HEK293 (cell line): ENCODE data around the gene UNK.

ENCODE experiments used
- CTCF ChIA-PET: fragments of 350-600 bp; formaldehyde crosslinking; extraction: SDS; loops from one replicate; lab custom pipeline; 2021; ENCODE audit warnings: antibody characterized with exemption; lab: Yijun Ruan, JAX
- POLR2A ChIA-PET: fragments of 300-600 bp; formaldehyde crosslinking; extraction: SDS; loops from one replicate; lab custom pipeline; 2020; ENCODE audit warnings: antibody characterized with exemption, inconsistent platforms; lab: Yijun Ruan, JAX
- H3K27ac ChIP-seq: fragments of 200-500 bp; sonication (Bioruptor generic); 2 replicates; pipeline ENCODE4 v1.5.1; 2014; ENCODE audit warnings: low read depth, low read length, control low read depth, inconsistent platforms; ENCODE audit errors: extremely low read depth
- H3K36me3 ChIP-seq, 2 experiments: fragments of 200-500 bp in 1 of 2; sonication (Bioruptor generic) in 1 of 2; 1 replicate in 1 of 2; 2 replicates in 1 of 2; pipeline ENCODE4 v1.5.1; 2014 to 2017; ENCODE audit warnings: inconsistent platforms in 2 of 2, low read length in 2 of 2; ENCODE audit not compliant: control insufficient read depth in 2 of 2, insufficient read depth in 1 of 2
- H3K4me1 ChIP-seq: fragments of 200-500 bp; sonication (Bioruptor generic); 2 replicates; pipeline ENCODE4 v1.5.1; 2014; ENCODE audit warnings: mild to moderate bottlenecking, low read length, inconsistent platforms; ENCODE audit not compliant: control insufficient read depth, insufficient read depth
- H3K4me3 ChIP-seq: 2 replicates; pipeline ENCODE4 v1.5.1; 2011; ENCODE audit warnings: low read depth, mild to moderate bottlenecking, control low read depth, low read length, moderate library complexity
- H3K9me3 ChIP-seq: fragments of 200-500 bp; sonication (Bioruptor generic); 2 replicates; pipeline ENCODE4 v1.5.1; 2014; ENCODE audit warnings: low read depth, low read length, inconsistent platforms; ENCODE audit not compliant: control insufficient read depth, insufficient read depth
- GLI4 ChIP-seq: fragments of 450-650 bp; formaldehyde crosslinking; IDR thresholded peaks from 2 replicates; pipeline ENCODE4 v1.5.1; 2016; ENCODE audit warnings: missing biosample characterization, missing genetic modification characterization
- HOXC10 ChIP-seq: sonication (generic); formaldehyde crosslinking; IDR thresholded peaks from 2 replicates; pipeline ENCODE4 v1.8.1; 2023; ENCODE audit warnings: mild to moderate bottlenecking, missing genetic modification reagents
- PRDM1 ChIP-seq: fragments of 450-650 bp; formaldehyde crosslinking; IDR thresholded peaks from 2 replicates; pipeline ENCODE4; 2016; ENCODE audit warnings: missing biosample characterization, missing genetic modification characterization
- TRIM28 ChIP-seq: IDR thresholded peaks from 2 replicates; pipeline ENCODE4 v1.6.1; 2011; ENCODE audit warnings: low read length, control low read depth, borderline replicate concordance
- ZBTB21 ChIP-seq: fragments of 450-650 bp; formaldehyde crosslinking; IDR thresholded peaks from 2 replicates; pipeline ENCODE4 v1.5.1; 2017; ENCODE audit warnings: missing biosample characterization, missing genetic modification characterization
- ZNF114 ChIP-seq: fragments of 450-650 bp; formaldehyde crosslinking; IDR thresholded peaks from 2 replicates; pipeline ENCODE4 v1.5.0; 2017; ENCODE audit warnings: missing biosample characterization, missing genetic modification characterization
- ZNF121 ChIP-seq: fragments of 450-650 bp; formaldehyde crosslinking; IDR thresholded peaks from 2 replicates; pipeline ENCODE4 v1.5.1; 2016; ENCODE audit warnings: missing biosample characterization, missing genetic modification characterization
- ZNF16 ChIP-seq: fragments of 450-650 bp; formaldehyde crosslinking; IDR thresholded peaks from 2 replicates; pipeline ENCODE4 v1.5.1; 2016; ENCODE audit warnings: low read depth, missing biosample characterization, missing genetic modification characterization
- ZNF248 ChIP-seq: fragments of 450-650 bp; formaldehyde crosslinking; IDR thresholded peaks from 2 replicates; pipeline ENCODE4 v1.5.1; 2017; ENCODE audit warnings: missing biosample characterization, missing genetic modification characterization
- ZNF37A ChIP-seq: fragments of 450-650 bp; IDR thresholded peaks from 2 replicates; pipeline ENCODE4 v1.5.1; 2018; ENCODE audit warnings: missing biosample characterization, missing genetic modification characterization
- ZNF423 ChIP-seq: fragments of 450-650 bp; formaldehyde crosslinking; IDR thresholded peaks from 2 replicates; pipeline ENCODE4 v1.5.1; 2016; ENCODE audit warnings: missing biosample characterization, missing genetic modification characterization
- ZNF560 ChIP-seq: fragments of 450-650 bp; formaldehyde crosslinking; IDR thresholded peaks from 2 replicates; pipeline ENCODE4 v1.5.1; 2017; ENCODE audit warnings: missing biosample characterization, missing genetic modification characterization, borderline replicate concordance
- ZNF747 ChIP-seq: fragments of 450-650 bp; formaldehyde crosslinking; IDR thresholded peaks from 2 replicates; pipeline ENCODE4 v1.5.1; 2016; ENCODE audit warnings: missing biosample characterization, missing genetic modification characterization
- ZNF768 ChIP-seq: fragments of 450-650 bp; formaldehyde crosslinking; IDR thresholded peaks from 2 replicates; pipeline ENCODE4 v1.5.1; 2018; ENCODE audit warnings: missing biosample characterization, mild to moderate bottlenecking, missing genetic modification characterization
- ZNF776 ChIP-seq: fragments of 450-650 bp; formaldehyde crosslinking; IDR thresholded peaks from 2 replicates; pipeline ENCODE4 v1.5.0; 2017; ENCODE audit warnings: missing biosample characterization, missing genetic modification characterization, borderline replicate concordance
- ZNF837 ChIP-seq: fragments of 450-650 bp; formaldehyde crosslinking; IDR thresholded peaks from 2 replicates; pipeline ENCODE4 v1.5.1; 2016; ENCODE audit warnings: missing biosample characterization, missing genetic modification characterization
- TF ChIP-seq, protein P1 (sequence below): fragments of 450-650 bp; formaldehyde crosslinking; IDR thresholded peaks from 2 replicates; pipeline ENCODE4 v1.5.1; 2016; ENCODE audit warnings: missing biosample characterization, missing genetic modification characterization
- TF ChIP-seq, protein P2 (sequence below): fragments of 450-650 bp; formaldehyde crosslinking; IDR thresholded peaks from 2 replicates; pipeline ENCODE4 v1.5.1; 2017; ENCODE audit warnings: missing biosample characterization, missing genetic modification characterization
- TF ChIP-seq, protein P3 (sequence below): fragments of 450-650 bp; formaldehyde crosslinking; IDR thresholded peaks from 2 replicates; pipeline ENCODE4 v1.5.1; 2016; ENCODE audit warnings: missing biosample characterization, missing genetic modification characterization, borderline replicate concordance
- TF ChIP-seq, protein P4 (sequence below): fragments of 450-650 bp; formaldehyde crosslinking; IDR thresholded peaks from 2 replicates; pipeline ENCODE4 v1.5.1; 2016; ENCODE audit warnings: missing biosample characterization, missing genetic modification characterization

The UNK gene

DNA sequence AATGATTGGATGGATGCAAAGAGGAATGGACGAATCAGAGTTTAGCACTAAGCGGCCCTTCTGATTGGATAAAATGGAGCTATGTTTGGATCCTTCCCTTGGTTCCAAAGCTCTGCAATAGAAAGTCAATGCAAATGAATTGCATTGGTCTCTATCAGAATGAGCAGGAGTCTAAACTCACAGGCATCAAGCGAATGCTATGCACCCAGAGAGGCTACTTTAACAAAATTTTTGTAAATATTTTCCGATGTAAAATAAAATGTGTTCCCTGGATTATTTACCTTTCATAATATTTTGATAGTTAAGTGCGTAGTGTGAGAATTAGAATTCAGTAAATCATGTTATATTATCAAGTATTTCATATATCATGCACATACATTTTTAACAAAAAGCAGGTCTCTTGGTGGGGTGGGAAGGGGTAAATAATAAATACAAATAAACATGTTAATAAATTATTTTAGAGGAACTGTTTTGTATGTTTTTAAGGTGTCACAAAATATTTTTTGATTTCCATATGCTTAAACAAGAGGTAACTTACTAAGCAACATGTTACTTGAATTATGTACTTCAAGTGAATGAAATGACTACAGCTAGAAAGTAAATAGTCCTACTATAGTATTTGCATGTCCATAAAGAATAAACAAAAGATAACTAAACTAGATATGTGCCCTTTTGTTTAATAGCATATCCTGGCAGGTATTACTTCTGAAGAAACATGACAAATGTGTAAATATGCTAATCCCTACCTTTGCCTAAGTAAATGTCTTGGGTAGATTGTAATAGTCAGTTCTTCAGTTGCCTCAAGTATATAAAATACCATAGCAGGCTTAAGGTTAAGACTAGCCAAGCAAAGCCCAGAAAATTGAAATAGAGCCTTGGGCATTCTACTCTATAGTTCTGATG lies 4.4 kb upstream of the UNK start (continued):
- TF ChIP-seq, protein P1, sequence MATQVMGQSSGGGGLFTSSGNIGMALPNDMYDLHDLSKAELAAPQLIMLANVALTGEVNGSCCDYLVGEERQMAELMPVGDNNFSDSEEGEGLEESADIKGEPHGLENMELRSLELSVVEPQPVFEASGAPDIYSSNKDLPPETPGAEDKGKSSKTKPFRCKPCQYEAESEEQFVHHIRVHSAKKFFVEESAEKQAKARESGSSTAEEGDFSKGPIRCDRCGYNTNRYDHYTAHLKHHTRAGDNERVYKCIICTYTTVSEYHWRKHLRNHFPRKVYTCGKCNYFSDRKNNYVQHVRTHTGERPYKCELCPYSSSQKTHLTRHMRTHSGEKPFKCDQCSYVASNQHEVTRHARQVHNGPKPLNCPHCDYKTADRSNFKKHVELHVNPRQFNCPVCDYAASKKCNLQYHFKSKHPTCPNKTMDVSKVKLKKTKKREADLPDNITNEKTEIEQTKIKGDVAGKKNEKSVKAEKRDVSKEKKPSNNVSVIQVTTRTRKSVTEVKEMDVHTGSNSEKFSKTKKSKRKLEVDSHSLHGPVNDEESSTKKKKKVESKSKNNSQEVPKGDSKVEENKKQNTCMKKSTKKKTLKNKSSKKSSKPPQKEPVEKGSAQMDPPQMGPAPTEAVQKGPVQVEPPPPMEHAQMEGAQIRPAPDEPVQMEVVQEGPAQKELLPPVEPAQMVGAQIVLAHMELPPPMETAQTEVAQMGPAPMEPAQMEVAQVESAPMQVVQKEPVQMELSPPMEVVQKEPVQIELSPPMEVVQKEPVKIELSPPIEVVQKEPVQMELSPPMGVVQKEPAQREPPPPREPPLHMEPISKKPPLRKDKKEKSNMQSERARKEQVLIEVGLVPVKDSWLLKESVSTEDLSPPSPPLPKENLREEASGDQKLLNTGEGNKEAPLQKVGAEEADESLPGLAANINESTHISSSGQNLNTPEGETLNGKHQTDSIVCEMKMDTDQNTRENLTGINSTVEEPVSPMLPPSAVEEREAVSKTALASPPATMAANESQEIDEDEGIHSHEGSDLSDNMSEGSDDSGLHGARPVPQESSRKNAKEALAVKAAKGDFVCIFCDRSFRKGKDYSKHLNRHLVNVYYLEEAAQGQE (tag by site-specific recombination): no peak
- TF ChIP-seq ZNF747 (tag by site-specific recombination) (no peak), HOXC10 (CRISPR knock-in tag) (no peak), ZNF837 (tag by site-specific recombination) (no peak), PRDM1 (tag by site-specific recombination) (no peak)

DNA sequence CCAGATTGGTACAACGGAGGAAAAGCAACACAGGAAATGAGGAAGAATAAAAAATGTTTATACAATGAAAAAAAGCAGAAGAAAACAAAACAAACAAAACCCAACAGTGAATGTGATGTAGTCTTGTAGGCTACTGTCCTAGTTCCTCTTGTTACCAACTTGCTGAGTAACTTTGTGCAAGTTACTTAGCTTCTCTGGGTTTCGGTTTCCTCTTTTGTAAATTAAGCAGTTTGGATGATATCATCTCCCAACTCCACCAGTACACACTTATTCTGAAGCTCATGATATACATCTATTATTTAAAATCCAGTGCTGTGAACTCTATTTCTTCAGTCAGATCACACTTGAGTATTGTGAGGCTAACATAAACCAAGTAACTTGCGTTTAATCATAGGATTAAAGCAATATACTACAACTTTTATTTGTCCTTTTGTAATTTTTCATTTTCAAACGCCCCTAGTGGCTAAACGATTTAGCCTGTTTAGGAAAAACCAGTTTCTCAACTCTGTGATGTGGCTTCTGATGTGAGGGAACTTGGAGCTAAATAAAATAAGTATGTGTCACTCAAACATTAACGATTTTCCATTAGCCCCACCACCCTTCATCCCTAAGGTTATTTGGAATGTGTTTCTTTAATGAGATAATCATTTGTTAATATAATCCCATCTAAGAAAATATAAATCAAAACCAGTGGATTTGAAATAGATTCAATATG lies 1.4 kb upstream of the UNK start:
- CTCF ChIA-PET: interaction anchor here (0.6 to 2.4 kb wide), 22 partner anchors 8 to 976 kb away, joined by 3 to 14 read pairs (median 4); partner anchors contain the start of genes GALK1 and SMIM5
- no peak overlapping the region for H3K4me3 ChIP-seq
- peaks cover 0 to 12% of the 10 kb centered on the region in 2 experiments; a peak in 2 of 3 replicates for H3K36me3 ChIP-seq
- peak overlapping the region; percentile 98; the same call in 1 of the 2 replicates for H3K27ac ChIP-seq
- H3K4me1 ChIP-seq: peaks cover 12% of the 10 kb centered on the region; the same call in 1 of the 2 replicates
- POLR2A ChIA-PET: interaction anchor here (0.7 to 4.5 kb wide), 6 partner anchors 7 to 72 kb away, joined by 3 to 38 read pairs (median 4); partner anchors contain the start of gene WBP2
- no peaks in the 10 kb centered on the region for H3K9me3 ChIP-seq
- no peak for TF ChIP-seq ZNF114 (tag by site-specific recombination)
- TF ChIP-seq, protein P2, sequence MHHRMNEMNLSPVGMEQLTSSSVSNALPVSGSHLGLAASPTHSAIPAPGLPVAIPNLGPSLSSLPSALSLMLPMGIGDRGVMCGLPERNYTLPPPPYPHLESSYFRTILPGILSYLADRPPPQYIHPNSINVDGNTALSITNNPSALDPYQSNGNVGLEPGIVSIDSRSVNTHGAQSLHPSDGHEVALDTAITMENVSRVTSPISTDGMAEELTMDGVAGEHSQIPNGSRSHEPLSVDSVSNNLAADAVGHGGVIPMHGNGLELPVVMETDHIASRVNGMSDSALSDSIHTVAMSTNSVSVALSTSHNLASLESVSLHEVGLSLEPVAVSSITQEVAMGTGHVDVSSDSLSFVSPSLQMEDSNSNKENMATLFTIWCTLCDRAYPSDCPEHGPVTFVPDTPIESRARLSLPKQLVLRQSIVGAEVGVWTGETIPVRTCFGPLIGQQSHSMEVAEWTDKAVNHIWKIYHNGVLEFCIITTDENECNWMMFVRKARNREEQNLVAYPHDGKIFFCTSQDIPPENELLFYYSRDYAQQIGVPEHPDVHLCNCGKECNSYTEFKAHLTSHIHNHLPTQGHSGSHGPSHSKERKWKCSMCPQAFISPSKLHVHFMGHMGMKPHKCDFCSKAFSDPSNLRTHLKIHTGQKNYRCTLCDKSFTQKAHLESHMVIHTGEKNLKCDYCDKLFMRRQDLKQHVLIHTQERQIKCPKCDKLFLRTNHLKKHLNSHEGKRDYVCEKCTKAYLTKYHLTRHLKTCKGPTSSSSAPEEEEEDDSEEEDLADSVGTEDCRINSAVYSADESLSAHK (tag by site-specific recombination): no peak
- TF ChIP-seq GLI4: no peak
- no peak for TF ChIP-seq ZNF776
- TF ChIP-seq ZNF423 (tag by site-specific recombination): no peak
- TF ChIP-seq TRIM28: peak; percentile 47; the same call in 1 of the 2 replicates
- TF ChIP-seq, protein P3, sequence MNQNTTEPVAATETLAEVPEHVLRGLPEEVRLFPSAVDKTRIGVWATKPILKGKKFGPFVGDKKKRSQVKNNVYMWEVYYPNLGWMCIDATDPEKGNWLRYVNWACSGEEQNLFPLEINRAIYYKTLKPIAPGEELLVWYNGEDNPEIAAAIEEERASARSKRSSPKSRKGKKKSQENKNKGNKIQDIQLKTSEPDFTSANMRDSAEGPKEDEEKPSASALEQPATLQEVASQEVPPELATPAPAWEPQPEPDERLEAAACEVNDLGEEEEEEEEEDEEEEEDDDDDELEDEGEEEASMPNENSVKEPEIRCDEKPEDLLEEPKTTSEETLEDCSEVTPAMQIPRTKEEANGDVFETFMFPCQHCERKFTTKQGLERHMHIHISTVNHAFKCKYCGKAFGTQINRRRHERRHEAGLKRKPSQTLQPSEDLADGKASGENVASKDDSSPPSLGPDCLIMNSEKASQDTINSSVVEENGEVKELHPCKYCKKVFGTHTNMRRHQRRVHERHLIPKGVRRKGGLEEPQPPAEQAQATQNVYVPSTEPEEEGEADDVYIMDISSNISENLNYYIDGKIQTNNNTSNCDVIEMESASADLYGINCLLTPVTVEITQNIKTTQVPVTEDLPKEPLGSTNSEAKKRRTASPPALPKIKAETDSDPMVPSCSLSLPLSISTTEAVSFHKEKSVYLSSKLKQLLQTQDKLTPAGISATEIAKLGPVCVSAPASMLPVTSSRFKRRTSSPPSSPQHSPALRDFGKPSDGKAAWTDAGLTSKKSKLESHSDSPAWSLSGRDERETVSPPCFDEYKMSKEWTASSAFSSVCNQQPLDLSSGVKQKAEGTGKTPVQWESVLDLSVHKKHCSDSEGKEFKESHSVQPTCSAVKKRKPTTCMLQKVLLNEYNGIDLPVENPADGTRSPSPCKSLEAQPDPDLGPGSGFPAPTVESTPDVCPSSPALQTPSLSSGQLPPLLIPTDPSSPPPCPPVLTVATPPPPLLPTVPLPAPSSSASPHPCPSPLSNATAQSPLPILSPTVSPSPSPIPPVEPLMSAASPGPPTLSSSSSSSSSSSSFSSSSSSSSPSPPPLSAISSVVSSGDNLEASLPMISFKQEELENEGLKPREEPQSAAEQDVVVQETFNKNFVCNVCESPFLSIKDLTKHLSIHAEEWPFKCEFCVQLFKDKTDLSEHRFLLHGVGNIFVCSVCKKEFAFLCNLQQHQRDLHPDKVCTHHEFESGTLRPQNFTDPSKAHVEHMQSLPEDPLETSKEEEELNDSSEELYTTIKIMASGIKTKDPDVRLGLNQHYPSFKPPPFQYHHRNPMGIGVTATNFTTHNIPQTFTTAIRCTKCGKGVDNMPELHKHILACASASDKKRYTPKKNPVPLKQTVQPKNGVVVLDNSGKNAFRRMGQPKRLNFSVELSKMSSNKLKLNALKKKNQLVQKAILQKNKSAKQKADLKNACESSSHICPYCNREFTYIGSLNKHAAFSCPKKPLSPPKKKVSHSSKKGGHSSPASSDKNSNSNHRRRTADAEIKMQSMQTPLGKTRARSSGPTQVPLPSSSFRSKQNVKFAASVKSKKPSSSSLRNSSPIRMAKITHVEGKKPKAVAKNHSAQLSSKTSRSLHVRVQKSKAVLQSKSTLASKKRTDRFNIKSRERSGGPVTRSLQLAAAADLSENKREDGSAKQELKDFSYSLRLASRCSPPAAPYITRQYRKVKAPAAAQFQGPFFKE (tag by site-specific recombination): no peak
- peak; percentile 7; the same call in 1 of the 2 replicates for TF ChIP-seq ZNF121 (tag by site-specific recombination)
- no peak for TF ChIP-seq ZBTB21
- TF ChIP-seq, protein P4, sequence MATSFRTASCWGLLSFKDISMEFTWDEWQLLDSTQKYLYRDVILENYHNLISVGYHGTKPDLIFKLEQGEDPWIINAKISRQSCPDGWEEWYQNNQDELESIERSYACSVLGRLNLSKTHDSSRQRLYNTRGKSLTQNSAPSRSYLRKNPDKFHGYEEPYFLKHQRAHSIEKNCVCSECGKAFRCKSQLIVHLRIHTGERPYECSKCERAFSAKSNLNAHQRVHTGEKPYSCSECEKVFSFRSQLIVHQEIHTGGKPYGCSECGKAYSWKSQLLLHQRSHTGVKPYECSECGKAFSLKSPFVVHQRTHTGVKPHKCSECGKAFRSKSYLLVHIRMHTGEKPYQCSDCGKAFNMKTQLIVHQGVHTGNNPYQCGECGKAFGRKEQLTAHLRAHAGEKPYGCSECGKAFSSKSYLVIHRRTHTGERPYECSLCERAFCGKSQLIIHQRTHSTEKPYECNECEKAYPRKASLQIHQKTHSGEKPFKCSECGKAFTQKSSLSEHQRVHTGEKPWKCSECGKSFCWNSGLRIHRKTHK (tag by site-specific recombination): no peak
- TF ChIP-seq ZNF16 (tag by site-specific recombination): no peak
- peak; percentile 67 for TF ChIP-seq PRDM1 (tag by site-specific recombination)
- TF ChIP-seq ZNF37A (tag by site-specific recombination): no peak
- peak; percentile 92; the same call in 1 of the 2 replicates for TF ChIP-seq ZNF768 (tag by site-specific recombination)
- no peak for TF ChIP-seq ZNF560 (tag by site-specific recombination)
- TF ChIP-seq ZNF248 (tag by site-specific recombination): no peak
